ENCODE results near the gene BBC3.
"Not testable (repeated sequence)": the region's sequence is repeated elsewhere in the genome, so short reads cannot be mapped to it uniquely, and the experiment has no call there.

BBC3 gene

DNA sequence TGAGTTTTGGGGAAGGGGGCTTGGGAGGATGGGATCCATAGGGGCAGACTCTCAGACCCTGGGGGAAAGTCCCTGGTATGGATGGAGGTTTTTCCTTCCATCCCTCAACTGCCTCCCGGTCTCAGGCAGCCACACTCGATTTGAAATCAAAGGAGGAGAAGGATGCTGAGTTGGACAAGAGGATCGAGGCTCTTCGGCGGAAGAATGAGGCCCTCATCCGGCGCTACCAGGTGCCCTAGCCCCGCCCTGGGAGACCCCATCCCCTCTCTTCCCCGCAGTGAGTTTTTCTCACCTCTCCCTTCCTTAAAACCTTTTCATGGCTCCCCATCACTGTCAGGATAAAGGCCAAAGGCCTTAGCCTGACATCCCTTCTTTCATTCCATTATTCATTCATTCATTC lies 27.4 kb upstream of the BBC3 start:
- DNase-seq (ENCODE audit: low read depth in 1 of 2, low spot score in 1 of 2), result no peak

DNA sequence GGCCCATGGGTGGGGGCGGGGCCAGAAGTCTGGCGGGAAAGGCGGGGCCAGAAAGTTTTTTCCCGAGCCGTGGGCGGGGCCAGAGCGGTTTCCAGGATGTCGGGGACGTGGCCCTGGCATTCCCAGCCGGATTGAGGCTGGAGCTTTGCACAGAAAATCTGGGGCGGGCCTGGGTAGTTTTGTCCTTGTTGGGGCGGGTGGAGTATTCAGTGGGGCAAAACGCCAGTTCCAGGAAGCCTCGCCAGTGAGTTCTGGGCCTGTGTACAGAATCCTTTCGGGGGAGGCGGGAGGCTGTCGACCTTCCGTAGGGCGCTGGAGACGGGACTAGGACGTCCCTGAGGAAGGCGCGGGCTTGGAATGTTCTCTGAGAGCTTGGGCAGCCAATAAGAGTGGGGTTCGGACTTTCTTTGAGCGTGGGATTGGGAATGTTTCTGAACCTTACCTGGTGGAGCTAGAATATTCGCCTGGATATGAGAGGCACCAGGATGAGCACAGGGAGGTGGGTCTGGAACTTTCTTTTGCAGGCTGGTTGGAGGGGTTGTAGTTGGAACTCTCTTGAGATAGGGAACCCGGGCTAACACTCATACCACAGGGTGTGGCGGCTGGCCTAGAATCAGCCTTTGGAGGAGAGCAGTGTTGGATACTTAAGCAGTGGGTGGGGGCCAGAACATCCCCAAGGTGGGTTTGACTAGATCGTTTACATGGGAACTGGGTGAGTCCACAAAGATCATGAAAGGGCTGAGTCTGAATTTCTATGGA lies 26.6 kb upstream of the BBC3 start:
- no peak for DNase-seq (ENCODE audit: low read depth in 1 of 2, low spot score in 1 of 2)

DNA sequence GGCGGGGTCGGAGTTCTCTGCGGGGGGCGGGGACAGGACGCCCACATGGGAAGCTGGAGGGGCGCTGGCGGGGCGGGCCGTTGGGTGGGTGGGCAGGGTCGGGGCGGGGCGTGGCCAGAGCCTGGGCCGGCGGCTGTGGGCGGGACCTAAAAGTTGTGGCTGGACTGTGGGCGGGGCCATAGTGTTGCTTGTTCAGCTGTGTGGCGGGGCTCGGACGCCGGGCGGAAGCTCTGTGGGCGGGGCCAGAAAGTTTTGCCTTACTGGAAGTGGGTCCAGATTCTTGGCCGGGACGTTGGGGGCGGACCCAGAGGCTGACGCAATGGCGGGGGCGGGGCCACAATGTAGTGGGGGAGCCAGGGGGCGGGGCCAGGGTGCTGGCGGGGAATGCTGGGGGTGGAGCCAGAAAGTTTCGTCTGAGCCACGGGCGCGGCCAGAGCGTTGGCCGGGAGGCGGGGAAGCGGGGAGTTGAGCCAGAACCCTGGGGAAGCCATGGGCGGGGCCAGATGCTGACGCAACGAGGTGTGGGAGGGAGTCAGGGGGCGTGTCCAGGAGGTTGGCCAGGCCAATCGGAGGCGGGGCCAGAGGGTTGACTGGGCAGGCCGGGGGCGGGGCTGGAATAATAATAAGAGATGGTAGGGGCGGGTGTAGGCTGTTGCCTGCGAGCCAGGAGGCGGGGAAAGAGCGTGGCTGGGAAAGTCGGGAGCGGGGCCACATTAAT lies 25.9 kb upstream of the BBC3 start:
- peak; percentile 100 for DNase-seq (ENCODE audit: low read depth in 1 of 2, low spot score in 1 of 2)

DNA sequence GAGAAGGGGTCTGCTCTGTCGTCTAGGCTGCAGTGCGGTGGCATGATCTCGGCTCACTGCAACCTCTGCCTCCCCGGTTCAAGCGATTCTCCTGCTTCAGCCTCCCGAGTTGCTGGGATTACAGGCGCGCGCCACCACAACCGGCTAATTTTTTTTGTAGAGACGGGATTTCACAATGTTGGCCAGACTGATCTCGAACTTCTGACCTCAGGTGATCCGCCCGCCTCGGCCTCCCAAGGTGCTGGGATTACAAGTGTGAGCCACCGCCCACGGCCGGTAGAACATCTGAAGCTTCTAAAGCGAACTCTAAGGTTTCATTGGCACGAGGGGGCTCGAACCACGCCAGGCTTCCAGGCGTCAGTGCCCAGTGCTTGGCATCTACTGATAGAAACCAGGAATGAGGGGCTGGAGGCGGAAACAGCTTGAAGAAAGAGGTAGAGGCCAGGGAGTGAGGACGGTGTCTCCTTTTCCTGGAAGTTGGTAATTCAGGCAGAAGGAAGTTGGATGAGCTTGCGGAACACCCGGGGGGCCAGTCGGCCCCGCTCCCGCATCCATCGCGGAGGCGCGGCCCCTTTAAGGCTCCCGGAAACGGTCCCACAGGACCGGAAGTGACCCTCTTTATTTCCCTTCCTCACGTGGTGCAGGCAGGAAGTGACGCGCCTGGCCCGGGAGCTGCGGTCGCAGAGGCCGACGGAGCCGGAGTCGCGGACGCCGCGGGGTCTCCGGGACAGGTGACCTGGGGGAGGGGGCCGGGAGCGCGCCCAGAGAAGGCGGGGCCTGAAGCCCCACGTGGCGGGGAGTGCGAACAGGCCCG lies 25.1 kb upstream of the BBC3 start, which contains the start of gene CCDC9:
Gene CCDC9, plus strand, starts transcription at position 647 of the 814 bp plus-strand sequence. CDS start 1,876 bp downstream, outside the sequence.
- DNase-seq (ENCODE audit: low read depth in 1 of 2, low spot score in 1 of 2), result peak; percentile 91 to 95

DNA sequence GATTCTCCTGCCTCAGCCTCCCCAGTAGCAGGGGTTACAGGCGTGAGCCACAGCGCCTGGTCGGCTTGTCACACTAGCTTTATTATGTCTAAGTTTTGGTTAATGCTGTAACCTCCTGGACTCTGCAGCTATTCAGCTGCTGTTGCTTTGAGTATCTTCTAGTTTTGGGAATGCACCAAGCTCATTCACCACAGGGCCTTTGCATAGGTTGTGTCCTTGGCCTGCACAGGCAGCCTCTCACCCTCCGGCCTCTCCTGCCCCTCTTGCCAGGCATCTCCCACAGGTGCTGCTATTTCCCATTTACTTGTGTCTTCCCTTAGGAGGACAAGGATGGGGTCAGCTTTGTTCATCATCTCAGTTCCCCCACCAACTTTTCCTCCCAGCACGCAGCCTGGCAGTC lies 23.0 kb upstream of the BBC3 start:
- no peak for DNase-seq (ENCODE audit: low read depth in 1 of 2, low spot score in 1 of 2)

DNA sequence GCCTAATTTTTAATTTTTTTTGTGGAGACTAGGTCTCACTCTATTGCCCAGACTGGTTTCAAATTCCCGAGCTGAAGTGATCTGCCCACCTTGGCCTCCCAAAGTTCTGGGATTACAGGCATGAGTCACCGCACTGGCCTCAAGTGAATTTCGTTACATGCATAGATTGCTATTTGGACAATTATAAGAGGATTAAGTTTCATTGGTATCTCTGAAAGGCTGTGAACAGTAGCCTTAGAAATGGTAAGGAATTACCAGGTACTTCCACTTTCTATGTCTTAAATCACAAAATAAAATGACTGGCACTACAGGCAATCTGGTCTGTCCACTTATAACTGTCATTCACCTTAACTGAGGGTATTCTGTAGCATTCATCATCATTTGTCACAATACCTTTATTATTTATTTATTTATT lies 22.5 kb upstream of the BBC3 start:
- no peak for DNase-seq (ENCODE audit: low read depth in 1 of 2, low spot score in 1 of 2)

DNA sequence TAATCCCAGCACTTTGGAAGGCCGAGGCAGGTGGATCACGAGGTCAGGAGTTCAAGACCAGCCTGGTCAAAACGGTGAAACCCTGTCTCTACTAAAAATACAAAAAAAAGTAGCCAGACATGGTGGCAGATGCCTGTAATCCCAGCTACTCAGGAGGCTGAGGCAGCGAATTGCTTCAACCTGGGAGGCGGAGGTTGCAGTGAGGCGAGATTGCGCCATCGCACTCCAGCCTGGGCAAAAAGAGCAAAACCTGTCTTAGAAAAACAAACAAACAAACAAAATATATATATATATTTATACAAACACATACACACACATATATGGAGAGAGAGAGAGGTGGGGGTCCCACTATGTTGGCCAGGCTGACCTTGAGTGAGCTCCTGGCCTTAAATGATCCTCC lies 22.0 kb upstream of the BBC3 start:
- not testable (repeated sequence) for DNase-seq (ENCODE audit: low read depth in 1 of 2, low spot score in 1 of 2)

DNA sequence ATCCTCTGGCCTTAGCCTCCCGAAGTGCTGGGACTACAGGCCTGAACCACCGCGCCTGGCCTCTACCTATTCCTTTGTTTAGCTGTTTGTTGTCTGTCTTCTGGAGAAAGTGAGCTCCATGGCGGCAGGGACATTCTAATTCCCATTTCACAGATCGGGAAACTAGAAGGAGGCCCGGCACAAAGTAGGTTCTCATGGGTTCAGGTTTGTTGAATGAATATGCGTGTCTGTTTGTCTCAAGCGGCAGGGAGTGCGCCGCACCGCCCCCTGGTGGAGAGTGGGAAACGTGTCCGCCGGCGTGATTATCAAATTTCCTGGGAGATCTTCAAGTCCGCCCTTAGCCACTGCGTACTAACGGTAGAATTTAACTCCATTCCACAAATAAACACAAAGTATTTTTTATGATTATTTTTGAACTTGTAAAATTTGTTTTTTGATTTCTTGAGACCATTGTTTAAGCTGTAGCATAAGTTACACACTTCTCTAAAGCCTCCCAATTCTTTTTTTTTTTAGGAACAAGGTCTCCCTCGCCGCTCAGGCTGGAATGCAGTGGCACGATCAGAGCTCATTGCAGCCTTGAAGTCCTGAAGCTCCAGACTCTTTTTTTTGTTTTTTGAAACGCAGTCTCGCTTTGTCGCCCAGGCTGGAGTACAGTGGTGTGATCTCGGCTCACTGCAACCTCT lies 16.4 kb upstream of the BBC3 start:
- DNase-seq (ENCODE audit: low read depth in 1 of 2, low spot score in 1 of 2), result peak; percentile 66 to 67

DNA sequence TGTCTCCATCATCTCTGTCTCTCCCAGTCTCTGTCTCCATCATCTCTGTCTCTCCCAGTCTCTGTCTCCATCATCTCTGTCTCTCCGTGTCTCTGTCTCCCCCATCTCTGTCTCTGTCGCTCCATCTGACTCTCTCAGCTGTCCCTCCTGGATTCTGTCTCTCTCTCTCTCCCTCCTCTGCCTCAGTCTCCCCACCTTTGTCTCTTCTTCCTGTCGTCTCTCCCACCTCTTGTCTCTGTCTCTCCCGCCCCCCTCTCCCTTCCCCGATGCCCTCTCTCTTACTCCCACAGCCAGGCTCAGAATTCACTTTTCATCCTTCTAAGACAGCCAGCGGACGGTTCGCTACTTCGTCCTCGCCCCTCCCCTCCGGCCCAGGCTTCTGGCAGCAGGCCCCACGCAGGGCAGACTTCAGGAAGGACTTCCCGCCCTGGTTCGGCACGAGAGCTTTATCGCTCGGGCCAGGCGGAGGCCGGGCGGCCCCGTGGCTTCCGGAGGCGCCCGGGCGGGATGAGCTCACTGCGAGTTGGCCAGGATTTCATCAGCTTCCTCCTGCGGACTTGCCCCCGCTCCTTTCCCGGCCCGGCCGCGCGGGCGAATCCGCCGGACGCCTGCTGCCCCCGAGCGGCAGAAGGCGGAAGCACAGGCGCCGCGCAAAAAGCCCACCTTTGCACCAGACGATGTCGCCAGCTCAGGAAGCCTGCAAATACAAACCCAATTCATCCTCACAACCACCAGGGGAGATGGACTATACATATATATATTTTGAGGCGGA lies 13.0 kb upstream of the BBC3 start:
- DNase-seq (ENCODE audit: low read depth in 1 of 2, low spot score in 1 of 2), result peak; percentile 82 to 90

DNA sequence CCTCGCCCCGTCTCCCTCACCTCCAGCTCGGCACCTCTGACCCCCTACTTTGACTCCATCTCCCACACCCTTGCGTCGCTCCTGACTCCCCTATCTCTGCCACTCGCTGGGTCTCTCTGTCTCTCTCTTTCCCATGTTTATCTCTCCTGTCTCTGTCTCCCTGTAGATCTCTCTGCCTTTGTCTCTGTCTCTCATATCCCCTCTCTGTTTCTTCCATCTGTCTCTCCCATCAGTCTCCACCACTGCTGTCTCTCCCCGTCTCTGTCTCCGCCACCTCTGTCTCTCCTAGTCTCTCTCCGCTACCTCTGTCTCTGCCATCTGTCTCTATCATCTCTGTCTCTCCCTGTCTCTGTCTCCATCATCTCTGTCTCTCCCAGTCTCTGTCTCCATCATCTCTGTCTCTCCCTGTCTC lies 12.4 kb upstream of the BBC3 start:
- no peak for DNase-seq (ENCODE audit: low read depth in 1 of 2, low spot score in 1 of 2)

DNA sequence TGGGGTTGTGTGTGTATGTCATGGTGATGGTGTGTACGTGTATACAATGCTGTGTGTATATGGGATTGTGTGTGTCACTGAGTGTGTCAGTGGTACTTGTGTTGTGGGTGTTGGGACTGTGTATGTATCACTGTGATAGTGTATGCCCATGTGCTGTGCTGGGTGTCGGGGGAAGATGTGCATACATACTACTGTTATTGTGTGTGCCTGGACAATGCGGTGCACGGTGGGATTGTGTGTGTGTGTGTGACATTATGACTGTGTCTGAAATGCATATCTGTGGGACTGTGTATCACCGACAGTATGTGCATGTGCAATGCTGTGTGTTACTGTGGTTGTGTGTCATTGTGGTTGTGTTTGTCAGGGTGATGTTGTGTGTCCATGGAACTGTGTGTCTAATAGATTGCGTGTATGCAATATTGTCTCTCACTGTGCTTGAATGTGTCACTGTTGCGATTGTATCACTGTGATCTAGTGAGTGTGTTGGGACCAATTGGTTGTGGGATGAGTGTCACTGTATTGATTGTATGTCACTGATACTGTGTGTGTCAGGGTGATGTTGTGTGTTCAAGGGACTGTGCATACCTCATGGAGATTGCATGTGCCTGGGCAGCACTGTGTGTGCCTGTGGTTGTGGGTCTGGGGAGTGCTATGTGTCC lies 11.0 kb upstream of the BBC3 start:
- no peak for DNase-seq (ENCODE audit: low read depth in 1 of 2, low spot score in 1 of 2)

DNA sequence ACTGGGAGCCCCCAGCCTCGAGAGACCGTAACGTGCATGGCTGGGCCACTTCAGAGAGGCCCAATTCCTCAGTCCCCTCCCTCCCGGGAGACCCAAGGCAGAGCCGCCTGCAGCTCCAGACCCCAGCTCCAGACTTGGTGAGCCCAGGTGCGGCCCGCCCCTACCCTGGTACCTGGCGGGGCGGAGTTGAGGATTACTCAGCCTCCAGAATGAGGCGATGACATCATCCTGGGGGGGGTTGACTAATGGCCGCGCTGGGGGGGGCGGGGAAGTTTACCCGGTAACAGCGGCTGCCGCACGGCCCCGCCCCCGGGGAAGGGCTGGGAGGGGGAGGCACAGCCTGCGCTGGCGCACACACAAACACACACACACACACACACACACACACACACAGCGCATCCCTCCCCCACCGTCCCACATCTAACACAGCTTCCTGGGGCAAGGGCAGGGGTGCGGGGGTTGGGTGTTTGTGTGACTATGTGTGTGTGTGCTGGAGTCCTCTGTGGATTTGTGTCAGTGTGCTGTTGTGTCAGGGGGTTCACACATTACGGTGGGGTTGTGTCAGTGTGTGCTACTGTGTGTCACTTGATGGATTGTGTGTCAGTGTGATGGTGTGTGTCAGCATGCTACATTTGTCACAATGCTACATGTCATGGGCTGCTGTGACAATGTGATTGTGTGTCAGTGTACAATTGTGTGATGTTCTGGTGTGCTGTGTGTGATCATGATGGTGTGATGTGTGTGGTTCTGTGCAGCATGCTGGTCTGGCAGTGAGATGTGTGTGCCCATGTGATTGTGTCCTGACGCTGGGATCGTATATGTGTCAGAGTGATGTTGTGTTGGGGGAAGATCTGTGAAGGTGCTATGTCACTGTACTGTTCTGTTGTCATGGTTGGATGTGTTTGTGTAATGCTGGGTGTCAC lies 10.3 kb upstream of the BBC3 start:
- peak; percentile 56 to 81 for DNase-seq (ENCODE audit: low read depth in 1 of 2, low spot score in 1 of 2)

DNA sequence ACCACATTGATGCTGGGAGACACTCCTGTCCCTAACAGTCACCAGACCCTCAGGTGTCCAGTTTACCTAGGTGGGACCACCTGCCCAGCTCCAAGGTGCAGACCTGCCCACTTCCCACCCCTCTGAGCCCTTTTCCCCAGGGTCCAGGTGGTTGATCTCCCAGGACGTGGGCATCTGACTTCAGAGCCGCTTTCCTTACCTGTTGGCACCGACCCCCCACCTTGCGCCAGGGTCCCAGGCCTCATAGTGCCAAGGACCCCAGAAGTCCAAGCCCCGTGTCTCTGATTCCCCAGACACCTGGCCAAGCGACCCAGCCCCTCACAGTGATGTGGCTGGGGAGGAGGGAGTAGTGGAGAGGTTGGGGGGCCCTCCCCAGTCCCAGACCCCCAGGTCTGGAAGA lies 9.6 kb upstream of the BBC3 start:
- DNase-seq (ENCODE audit: low read depth in 1 of 2, low spot score in 1 of 2), result no peak

DNA sequence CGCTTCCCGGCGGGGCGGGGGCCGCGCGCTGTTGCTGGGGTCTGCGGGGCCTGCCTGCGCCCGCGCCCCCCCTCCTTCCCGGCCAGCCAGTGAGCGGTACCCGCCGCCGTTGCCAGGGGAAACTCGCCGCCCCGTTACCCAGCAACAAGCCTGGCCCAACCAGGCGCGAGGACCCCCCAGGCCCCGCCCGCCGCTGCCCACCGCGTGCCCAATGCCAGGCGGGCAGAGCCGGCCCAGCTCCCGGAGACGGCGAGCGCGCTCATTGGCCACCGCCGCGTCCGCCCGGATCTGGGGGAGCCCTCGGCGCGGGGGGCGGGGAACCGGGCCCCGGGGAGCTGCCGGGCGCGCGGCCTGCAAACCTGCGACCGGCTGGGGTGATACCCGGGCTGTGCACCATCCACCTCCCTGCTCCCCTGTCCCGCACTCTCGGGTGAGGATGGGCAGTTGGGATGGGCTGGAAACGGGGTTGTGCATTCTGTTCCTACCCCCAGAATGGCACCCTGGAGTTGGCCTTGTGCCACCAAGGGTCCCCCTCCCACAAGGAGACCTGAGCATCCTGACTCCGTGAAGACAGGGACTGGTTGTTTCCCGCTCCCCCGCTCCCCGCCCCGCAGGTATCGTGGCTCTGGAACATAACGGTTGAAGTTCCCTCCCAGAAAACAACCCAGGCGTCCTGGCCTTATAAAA lies 8.8 kb upstream of the BBC3 start:
- DNase-seq (ENCODE audit: low read depth in 1 of 2, low spot score in 1 of 2), result no peak

DNA sequence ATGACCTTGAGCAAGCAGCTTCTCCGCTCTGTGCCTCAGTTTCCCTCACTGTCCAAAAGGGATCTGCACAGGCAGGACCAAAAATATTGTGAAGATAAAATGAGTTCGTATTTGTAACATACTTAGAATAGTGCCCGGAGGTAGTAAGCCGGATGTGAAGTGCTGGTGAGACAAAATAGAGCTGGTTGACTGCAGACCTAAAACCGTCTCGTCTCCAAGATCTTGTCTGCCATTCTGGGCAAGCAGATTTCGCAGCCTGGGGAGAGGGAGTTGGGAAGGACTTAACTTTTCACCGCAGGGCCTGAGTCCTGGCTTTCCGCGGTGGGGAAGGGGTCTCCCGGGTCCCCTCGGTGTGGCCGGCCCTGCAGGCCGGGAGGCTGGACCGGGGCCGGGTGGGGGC lies 8.2 kb upstream of the BBC3 start:
- DNase-seq (ENCODE audit: low read depth in 1 of 2, low spot score in 1 of 2), result no peak

DNA sequence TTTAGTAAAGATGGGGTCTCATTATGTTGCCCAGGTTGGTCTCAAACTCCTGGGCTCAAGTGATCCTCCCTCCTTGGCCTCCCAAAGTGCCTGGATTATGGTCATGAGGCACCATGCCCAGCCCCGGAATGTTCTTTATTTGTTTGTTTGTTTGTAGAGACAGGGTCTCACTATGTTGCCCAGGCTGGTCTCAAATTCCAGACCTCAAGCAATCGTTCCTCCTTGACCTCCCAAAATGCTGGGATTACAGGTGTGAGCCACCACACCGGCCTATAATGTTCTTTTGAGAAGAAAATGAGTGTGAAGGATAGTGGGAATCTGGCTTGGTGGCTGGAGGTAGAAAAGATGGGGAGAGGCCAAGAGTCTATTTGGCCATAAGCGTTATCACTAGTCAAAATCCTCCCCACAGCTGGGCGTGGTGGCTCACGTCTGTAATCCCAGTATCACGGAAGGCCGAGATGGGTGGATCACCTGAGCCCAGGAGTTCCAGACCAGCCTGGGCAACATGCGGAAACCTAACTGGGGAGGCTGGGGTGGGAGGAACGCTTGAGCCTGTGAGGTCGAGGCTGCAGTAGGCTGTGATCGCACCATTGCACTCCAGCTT lies 5.2 kb upstream of the BBC3 start:
- DNase-seq (ENCODE audit: low read depth in 1 of 2, low spot score in 1 of 2), result no peak

DNA sequence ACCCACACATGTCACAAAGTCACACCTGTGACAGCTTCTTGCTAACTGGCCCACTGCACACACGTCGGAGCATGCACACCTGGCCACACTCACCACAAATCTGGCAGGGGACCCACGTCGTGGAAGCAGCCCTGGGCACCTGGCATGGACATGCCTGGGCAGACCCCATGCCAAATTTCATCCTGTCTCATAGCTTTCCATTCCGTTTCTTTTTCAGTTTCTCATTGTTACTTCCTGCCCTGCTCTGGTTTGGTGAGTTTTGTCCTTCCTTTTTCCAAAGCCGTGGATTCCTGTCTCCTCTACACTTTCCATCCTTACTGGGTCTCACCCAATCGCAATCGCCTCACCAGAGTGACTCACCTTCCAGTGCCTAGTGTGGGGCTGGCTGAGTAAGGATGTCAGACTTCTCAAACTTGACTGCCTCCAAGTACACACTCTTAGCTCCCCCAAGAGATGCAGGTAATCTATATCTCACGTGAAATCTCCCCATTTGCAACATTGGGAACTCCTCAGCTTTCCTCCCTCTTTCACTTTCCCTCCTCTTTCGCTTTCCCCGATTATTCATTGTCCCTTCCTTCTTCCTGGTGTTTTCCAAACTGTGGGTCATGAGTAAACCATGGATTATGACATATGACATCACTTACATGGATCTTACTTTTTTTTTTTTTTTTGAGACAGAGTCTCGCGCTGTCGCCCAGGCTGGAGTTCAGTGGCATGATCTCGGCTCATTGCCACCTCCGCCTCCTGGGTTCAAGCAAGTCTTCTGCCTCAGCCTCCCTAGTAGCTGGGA lies 1.6 kb upstream of the BBC3 start:
- no peak for DNase-seq (ENCODE audit: low read depth in 1 of 2, low spot score in 1 of 2)

Measured in activated CD4-positive, alpha-beta T cell treated with anti-CD3 and anti-CD28 coated beads, Interleukin-2, amount 50 U/mL, for 24 hours (primary cell).